Measurements from ENCODE around the gene CHURC1.

CHURC1 gene

DNA sequence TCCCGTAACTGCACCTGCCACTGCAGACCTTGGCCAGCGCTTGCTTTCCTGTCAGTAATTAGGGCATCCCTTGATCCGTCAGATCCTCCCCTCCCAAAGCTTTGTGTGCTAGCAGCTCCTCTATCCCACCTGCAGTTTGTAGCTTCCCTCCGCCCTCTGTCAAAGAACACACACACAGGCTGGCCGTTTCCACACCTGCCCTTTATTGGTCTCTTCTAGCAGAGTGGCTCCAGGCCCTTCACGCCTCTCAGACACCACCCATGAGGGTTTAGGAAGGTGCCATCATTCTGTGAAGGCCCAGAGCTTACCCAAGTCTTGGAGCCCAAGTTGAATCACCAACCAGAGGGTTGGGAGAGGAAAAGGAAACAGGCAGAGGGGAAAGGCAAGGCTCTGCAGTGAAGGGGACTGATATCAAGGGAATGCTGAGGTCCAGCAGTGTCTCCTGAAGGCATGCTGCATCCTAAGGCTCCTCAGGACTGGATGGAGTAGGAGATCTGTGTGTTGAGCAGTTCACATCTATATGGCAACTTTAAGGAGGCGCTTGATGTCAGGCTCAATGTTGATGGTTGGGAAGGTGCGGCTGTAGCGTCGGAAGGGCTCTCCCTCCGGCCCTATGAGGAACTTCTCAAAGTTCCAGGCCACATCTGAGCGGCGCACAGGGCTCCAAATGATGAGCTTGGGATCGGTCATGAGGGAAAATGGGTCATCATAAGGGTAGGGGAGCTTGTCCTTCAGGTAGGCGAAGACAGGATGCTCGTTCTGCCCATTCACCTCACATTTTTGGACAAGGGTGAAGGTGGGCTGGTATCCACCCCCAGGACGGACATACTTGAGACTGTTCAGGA lies 24.9 kb downstream of the CHURC1 start:
- no peak for DNase-seq (ENCODE audit: low spot score in 2 of 2)
- peaks cover 18% of the 10 kb centered on the region for H3K4me1 Mint-ChIP-seq
- H3K36me3 Mint-ChIP-seq = peaks cover 27% of the 10 kb centered on the region
- no peak for ATAC-seq (ENCODE audit: low read depth)
- H3K27me3 Mint-ChIP-seq = no peaks in the 10 kb centered on the region
- no peaks in the 10 kb centered on the region for H3K9me3 Mint-ChIP-seq
- H3K27ac Mint-ChIP-seq = no peak overlapping the region
- H3K4me3 Mint-ChIP-seq = no peak overlapping the region

DNA sequence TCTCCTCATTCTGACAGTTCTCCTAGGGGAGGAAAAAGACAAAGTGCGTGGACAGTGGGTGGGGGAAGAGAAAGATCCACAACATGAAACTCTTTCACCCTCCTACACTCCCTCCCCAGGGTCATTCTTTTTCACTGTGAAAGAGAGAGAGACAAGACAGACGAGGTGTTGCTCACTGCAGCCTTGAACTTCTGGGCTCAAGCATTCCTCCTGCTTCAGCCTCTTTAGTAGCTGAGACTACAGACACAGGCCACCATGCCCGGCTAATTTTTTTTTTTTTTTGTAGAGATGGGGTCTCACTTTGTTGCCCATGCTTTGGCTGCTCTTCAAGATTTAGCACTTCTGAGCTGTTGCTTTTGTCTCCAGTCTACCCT lies 25.5 kb downstream of the CHURC1 start:
- Mint-ChIP-seq H3K36me3 (peaks cover 22% of the 10 kb centered on the region), H3K27ac (no peak overlapping the region), H3K27me3 (no peaks in the 10 kb centered on the region), H3K4me3 (no peak overlapping the region), H3K9me3 (no peaks in the 10 kb centered on the region), H3K4me1 (peaks cover 20% of the 10 kb centered on the region)
- ATAC-seq (ENCODE audit: low read depth) = no peak
- no peak for DNase-seq (ENCODE audit: low spot score in 2 of 2)

DNA sequence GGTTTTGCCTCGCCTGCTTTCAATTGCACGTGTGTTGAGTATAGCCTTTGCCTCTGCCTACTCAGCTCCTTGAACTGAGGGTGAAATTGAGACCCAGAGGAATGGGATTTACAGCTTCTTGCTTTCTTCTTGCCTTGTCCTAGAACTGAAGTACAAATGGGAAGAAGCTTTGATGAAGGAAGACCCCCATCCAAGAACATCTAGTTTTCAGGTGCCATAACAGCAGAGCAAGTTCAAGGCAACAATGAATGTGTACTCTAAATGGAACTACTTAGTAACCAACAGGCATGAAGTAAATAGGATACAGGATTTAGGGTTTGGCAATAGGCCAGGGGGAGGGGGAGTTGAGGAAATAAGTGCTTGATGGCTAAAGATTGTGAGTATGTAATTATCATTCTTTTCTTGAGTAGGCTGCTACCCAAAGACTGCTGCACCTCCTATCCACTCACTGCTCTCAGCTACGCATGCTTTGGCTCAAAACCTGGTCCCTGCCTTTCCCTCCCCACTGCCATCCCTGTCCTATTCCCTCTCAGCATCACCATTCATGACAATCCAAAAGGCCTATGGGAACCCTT lies 26.2 kb downstream of the CHURC1 start:
- Mint-ChIP-seq H3K4me3 (no peak overlapping the region), H3K9me3 (no peaks in the 10 kb centered on the region), H3K36me3 (peaks cover 20% of the 10 kb centered on the region), H3K4me1 (peaks cover 19% of the 10 kb centered on the region), H3K27ac (no peak overlapping the region), H3K27me3 (no peaks in the 10 kb centered on the region)
- DNase-seq (ENCODE audit: low spot score in 2 of 2) (no peak), ATAC-seq (ENCODE audit: low read depth) (no peak)

DNA sequence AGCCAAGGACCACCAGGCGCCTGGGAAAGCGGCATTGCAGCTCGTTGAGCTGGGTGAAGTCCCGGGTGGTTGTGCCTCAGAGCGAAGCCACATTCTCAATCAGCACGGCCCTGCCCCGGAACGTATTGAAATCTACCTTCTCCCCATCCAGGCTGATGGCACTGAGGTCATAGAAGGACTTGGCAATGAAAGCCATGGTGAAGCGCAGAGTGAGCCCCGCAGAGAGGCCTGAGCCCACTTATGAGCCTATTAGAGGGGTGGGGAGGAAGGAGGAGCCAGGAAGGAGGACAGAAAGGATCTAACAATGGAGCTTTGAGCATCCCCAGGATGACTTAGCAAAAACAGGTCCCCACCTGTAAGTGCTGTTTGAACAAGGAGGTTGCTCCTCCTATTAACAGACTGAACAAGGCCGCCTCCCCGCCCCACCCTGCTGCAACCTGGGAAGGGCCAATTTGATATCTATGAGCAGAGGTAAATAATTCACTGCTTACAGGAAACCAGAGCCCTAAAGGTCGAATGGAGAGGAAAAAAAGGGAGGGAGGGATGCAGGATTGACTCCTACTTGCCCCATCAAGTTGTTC lies 28.4 kb downstream of the CHURC1 start, which contains the start of gene GPX2:
TSS of gene GPX2 (minus strand) at position 215 of the 581 bp plus-strand sequence. CDS start at position 196, 19 bp downstream.
- H3K27ac Mint-ChIP-seq = no peak within 1 kb of the TSS
- H3K36me3 Mint-ChIP-seq = peaks cover 18% of the 10 kb centered on the region
- H3K4me3 Mint-ChIP-seq = no peak within 1 kb of the TSS
- ATAC-seq (ENCODE audit: low read depth) (no peak), DNase-seq (ENCODE audit: low spot score in 2 of 2) (no peak)
- H3K9me3 Mint-ChIP-seq = no peaks in the 10 kb centered on the region
- peaks cover 17% of the 10 kb centered on the region for H3K4me1 Mint-ChIP-seq
- no peaks in the 10 kb centered on the region for H3K27me3 Mint-ChIP-seq

DNA sequence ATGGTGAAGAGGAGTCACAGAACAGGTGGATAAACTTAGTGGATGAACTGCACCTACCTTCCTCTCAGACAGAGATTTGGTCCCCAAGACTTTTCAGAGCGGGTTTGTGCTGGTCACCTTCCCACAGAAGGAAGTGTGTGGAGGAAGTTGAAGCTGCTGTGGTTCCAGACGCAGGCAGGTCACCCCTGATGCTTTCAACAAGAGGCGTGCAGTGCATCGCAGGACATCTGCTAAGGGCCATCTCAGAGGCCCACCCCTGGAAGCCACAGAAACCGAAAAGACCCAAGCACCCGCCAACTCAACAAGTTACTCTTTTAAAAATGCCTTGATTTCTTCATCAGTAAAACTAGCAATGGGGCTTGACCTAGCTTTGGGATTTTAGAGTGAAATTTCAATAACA lies 29.3 kb downstream of the CHURC1 start:
- H3K4me1 Mint-ChIP-seq = peaks cover 17% of the 10 kb centered on the region
- no peaks in the 10 kb centered on the region for H3K9me3 Mint-ChIP-seq
- no peak overlapping the region for H3K27ac Mint-ChIP-seq
- H3K36me3 Mint-ChIP-seq = peaks cover 19% of the 10 kb centered on the region
- DNase-seq (ENCODE audit: low spot score in 2 of 2) (no peak), ATAC-seq (ENCODE audit: low read depth) (no peak)
- H3K27me3 Mint-ChIP-seq = no peaks in the 10 kb centered on the region
- H3K4me3 Mint-ChIP-seq = no peak overlapping the region

DNA sequence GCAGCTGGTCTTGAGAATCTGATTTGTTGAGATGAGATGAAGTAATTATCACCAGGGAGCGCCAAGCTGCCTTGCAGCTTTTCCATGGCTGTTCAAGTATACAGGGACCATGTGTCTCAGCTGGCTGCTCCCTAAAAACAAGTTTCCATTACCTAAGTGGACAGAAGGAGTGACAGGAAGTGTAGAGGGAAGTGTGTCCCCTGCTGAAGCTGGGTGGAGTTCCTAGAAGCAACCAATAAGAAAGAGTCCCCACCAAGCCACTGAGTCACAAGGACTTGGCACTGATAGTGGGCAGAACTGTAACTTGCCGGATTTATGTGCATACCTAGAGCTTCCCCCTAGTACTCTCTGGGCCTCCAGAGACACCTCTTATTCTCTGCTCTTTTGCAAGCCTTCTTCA lies 29.8 kb downstream of the CHURC1 start:
- Mint-ChIP-seq H3K36me3 (peaks cover 22% of the 10 kb centered on the region), H3K4me3 (no peak overlapping the region), H3K4me1 (peaks cover 17% of the 10 kb centered on the region), H3K27ac (no peak overlapping the region), H3K9me3 (no peaks in the 10 kb centered on the region), H3K27me3 (no peaks in the 10 kb centered on the region)
- no peak for DNase-seq (ENCODE audit: low spot score in 2 of 2)
- ATAC-seq (ENCODE audit: low read depth) = no peak

DNA sequence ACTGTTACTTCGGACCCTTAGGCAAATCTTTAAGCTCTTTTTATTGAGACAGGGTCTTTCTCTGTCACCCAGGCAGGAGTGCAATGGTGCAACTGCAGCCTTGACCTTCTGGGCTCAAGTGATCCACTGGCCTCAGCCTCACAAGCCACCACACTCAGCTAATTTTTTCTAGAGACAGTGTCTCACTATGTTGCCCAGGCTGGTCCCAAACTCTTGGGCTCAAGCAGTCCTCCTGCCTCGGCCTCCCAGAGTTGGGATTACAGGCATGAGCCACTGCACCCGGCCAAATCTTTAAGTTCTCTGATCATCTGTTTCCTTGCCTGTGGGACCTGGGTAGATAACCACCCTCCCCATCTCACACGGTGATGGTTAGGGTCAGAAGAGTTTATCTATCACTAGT lies 30.6 kb downstream of the CHURC1 start:
- H3K36me3 Mint-ChIP-seq = peaks cover 19% of the 10 kb centered on the region
- H3K27me3 Mint-ChIP-seq = no peaks in the 10 kb centered on the region
- no peak overlapping the region for H3K4me3 Mint-ChIP-seq
- no peaks in the 10 kb centered on the region for H3K9me3 Mint-ChIP-seq
- H3K4me1 Mint-ChIP-seq = peaks cover 17% of the 10 kb centered on the region
- no peak overlapping the region for H3K27ac Mint-ChIP-seq
- ATAC-seq (ENCODE audit: low read depth) = no peak
- no peak for DNase-seq (ENCODE audit: low spot score in 2 of 2)

DNA sequence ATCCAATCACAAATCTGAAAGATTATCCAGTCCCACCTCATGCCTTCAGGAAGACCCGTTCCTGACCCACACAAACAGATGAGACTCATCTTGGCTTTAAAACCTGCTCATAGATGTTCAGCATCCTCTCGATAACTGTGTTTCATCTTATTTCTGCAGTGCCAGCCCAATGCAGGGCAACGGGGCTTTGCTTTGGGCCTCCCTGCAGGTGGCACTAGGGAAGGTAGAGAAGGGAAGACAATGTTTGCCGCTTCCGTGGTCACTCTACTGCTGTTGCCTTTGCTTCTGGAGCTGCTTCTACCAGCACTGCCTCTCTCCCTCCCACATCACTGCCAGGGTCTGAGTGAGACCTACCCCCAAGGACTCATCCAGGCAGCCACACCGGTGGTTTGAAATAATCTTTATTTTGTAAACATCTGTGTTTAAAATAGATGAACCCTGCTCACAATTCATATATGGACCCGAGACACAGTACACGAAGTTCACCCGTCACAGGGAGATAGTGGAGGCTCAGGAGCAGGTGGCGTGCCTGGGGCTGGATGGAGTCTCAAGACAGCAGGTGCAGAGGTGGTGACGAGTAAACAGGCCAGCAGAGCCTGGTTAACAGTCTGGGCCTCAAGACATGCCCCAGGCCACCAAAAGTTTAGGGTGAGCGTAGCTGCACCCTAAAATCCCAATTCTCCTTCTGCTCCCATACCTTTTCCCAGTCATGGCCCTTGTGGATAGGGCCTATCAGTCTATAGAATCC lies 31.4 kb downstream of the CHURC1 start:
- no peak for DNase-seq (ENCODE audit: low spot score in 2 of 2)
- H3K27me3 Mint-ChIP-seq = no peaks in the 10 kb centered on the region
- peaks cover 14% of the 10 kb centered on the region for H3K36me3 Mint-ChIP-seq
- no peaks in the 10 kb centered on the region for H3K9me3 Mint-ChIP-seq
- H3K4me1 Mint-ChIP-seq = peaks cover 17% of the 10 kb centered on the region
- no peak overlapping the region for H3K4me3 Mint-ChIP-seq
- no peak overlapping the region for H3K27ac Mint-ChIP-seq
- ATAC-seq (ENCODE audit: low read depth) = no peak

DNA sequence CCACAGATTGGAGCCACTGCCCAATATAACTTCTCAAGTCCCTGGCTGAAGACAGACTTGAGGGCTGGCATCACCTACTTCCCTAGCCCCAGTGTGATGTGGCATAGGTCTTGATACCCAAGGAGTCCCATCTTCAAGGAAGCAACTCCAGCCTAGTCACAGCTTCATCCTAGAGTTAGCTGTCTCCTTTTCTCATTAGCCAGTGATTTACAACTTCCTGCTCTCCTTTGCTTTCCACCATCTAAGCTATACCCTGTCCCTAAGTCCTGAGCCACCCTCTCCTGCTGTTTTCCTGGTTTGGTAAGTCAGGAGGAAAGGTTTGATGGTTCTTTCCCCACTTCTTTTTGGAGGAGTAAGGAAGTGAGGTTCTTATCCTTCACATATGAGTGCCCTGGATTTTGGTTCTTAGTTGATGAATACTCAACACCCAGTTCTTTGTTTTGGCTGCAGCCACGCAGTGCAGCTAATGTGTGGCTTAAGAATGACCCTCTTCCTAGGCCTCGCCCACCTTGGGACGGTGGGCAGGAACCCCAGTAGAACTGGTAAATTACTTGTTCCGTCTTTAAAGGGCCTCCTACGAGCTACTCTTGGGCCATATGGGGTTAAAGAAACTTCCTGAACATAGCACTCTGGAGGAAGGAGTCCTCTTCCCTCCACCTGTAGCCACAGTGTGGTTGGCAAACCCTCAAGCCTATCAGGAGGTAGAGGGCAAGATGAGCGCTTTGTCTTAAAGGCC lies 32.2 kb downstream of the CHURC1 start:
- no peak overlapping the region for H3K27ac Mint-ChIP-seq
- H3K4me3 Mint-ChIP-seq = no peak overlapping the region
- no peak for ATAC-seq (ENCODE audit: low read depth)
- no peaks in the 10 kb centered on the region for H3K9me3 Mint-ChIP-seq
- DNase-seq (ENCODE audit: low spot score in 2 of 2) = no peak
- H3K27me3 Mint-ChIP-seq = no peaks in the 10 kb centered on the region
- peaks cover 11% of the 10 kb centered on the region for H3K36me3 Mint-ChIP-seq
- H3K4me1 Mint-ChIP-seq = peaks cover 17% of the 10 kb centered on the region

DNA sequence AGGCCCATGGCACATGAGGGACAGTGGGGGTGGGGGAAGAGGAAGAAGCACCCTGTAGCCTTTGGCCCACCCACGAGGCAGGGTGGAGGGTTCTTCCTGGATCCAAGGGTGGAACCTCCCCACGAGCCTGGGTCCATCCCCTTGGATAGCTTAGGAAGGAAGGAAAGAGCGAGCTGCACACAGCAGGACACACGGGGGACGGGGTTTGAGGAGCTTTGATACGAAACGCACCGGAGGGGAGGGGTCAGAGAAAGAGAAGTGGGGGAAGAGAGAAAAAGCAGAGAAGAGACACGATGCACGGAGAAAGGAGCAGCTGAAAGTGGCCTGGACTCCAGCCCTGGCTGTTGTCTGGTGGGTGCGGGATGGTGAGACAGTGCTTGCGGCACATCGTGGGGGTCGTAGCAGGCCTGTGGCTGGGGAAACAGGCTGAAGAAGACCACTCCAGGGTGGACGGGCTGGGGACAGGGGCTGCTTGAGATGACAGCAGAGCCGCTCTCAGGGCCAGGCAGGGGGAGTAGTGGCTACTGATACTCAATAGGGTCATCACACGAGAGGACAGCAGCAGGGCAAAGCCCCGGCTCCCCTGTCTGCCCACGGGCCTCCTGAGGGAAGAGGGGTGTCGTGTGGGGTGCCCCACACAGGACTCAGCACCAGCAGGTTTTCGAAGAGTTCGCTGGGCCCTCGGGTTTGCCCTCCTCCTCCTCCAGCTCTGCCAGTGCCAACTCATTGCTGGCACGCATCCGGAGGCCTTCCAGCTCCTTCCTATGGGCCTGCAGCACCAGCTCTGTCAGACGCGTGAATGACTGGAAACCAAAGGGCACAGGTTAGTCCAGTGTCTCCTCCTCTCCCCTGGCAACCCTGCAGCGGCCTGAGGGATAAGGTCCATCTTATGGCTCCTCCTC lies 33.7 kb downstream of the CHURC1 start:
- Mint-ChIP-seq H3K4me1 (peaks cover 20% of the 10 kb centered on the region), H3K27ac (no peak overlapping the region), H3K9me3 (no peaks in the 10 kb centered on the region), H3K4me3 (no peak overlapping the region), H3K36me3 (peaks cover 11% of the 10 kb centered on the region), H3K27me3 (no peaks in the 10 kb centered on the region)
- ATAC-seq (ENCODE audit: low read depth) (no peak), DNase-seq (ENCODE audit: low spot score in 2 of 2) (no peak)

DNA sequence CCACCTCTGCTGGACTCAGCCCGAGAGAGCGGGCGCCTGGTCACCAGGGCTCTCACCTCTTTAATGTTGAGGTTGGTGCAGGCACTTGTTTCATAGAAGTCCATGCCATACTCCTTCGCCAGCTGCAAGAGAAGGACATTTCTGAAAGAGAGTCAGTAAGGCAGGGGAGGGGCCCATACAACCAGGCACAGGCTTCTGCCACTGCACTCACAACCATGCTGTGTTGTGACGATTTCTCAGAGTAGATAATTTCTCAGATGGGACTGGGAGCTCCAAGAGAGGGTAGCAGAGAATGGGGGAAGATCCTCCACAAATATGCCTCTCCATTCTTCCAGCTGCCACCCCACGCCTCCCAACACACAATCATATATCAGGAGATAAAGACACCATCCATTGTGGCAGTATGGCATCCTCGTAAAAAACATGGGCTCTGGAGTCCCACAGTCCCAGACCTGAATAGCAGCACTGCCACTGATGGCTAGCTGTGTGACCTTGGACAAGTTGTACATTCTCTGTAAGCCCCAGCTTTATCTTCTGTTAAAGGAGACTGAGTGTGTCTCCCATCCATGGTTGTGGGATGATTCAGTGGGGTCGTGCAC lies 34.5 kb downstream of the CHURC1 start:
- no peaks in the 10 kb centered on the region for H3K27me3 Mint-ChIP-seq

DNA sequence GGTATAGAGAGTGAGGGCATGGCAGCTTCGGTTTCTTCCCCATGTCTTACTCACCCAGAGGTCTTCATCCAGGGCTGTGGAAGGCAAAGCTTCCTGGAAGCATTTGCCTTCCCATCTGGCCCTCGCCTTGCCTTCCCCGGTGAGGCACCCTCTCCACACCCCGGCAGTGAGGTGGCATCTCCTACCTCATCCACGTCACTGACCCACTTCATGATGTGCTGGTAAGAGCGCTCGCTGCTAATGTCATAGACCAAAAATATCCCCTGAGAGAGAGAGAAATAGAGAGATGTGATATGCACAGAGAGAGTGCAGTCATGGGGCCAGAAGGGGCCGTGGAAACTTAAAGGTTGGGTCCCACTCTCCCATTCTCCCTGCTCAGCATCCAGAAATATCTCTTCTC lies 36.6 kb downstream of the CHURC1 start:
- peaks cover 11% of the 10 kb centered on the region for H3K4me1 Mint-ChIP-seq
- no peaks in the 10 kb centered on the region for H3K27me3 Mint-ChIP-seq
- peaks cover 14% of the 10 kb centered on the region for H3K36me3 Mint-ChIP-seq
- H3K4me3 Mint-ChIP-seq = no peak overlapping the region
- no peaks in the 10 kb centered on the region for H3K9me3 Mint-ChIP-seq
- no peak overlapping the region for H3K27ac Mint-ChIP-seq
- no peak for ATAC-seq (ENCODE audit: low read depth)
- DNase-seq (ENCODE audit: low spot score in 2 of 2) = no peak

More for the DNA sequence above, 34.5 kb downstream of the CHURC1 start:
- Mint-ChIP-seq H3K4me3 (no peak overlapping the region), H3K9me3 (no peaks in the 10 kb centered on the region), H3K36me3 (peaks cover 11% of the 10 kb centered on the region), H3K27ac (no peak overlapping the region), H3K4me1 (peaks cover 17% of the 10 kb centered on the region)
- ATAC-seq (ENCODE audit: low read depth) = no peak
- no peak for DNase-seq (ENCODE audit: low spot score in 2 of 2)

Measured in memory B cell (primary cell).